Adrenal gland (tissue), 5 donors: ENCODE data around the gene ZNF180.
A peak's percentile ranks its signal among the peaks of the same experiment; 100 is the strongest.

Source experiments
- CTCF ChIP-seq, 6 experiments: fragments of 450-650 bp in 4 of 6; fragments of 200-600 bp in 2 of 6; sonication (generic) in 1 of 6; IDR thresholded peaks; 1 replicate in 5 of 6; 2 replicates in 1 of 6; pipeline versions ENCODE4 v1.5.1 to v1.8.0; 2016 to 2021; ENCODE audit warnings: antibody characterized with exemption in 6 of 6, mild to moderate bottlenecking in 2 of 6, moderate library complexity in 1 of 6
- POLR2A ChIP-seq, 2 donors: fragments of 450-650 bp; IDR thresholded peaks; one replicate each; pipeline ENCODE4 v1.6.1; 2017; ENCODE audit warnings: antibody characterized with exemption in 2 of 2, mild to moderate bottlenecking in 2 of 2, moderate library complexity in 1 of 2
- donor health status: DM: no; HTN: no; CAD: no.

DNA sequence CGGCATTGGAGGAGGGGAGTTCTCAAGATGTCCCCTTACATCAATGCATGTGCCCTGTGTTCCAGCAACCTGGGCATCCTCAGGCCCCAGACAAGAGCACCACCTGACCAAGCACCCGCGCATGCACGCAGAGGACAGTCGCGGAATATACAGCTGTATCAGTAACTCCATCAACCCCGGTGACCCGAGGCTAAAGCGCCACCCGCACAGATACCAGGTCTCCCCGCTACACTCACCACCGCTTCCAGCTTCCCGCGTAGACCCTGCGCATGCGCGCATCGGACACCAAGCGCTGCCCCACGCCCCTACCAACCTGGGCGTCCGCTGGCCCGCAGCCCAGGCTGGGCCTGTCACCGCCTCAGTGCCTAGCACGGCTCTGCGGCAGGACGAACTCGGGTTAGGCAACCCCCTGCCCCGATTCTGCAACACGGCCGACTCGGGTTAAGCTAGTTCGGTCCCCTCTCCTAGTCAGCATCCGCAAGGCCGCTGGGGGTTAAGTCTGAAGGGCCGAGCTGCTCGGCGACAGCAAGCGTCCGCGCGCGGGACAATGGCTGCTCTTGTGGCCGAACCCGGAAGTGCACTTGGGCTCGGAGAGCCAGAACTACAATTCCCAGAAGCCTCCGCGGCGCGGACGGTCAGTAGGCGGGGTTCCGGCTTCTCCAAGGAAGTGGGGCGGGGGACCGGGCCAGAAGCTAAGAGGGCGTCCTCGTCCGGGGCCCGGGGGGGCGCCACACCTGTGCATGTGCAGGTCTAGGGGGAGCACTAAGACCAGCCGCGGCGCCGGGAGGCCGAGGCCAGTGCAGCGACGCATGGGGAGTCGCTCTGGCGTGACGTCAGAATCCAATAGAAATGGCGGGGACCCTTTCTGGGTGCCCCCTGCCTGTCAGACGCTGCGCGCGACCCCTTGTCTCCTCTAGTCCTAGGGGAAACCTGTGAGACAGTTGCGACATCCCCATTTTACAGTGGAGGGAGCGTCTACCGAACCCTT lies at the start of gene ZNF180:
- TF ChIP-seq POLR2A (IDR thresholded peaks at IDR 0.05) (peak; percentile 39 to 69), CTCF (IDR thresholded peaks at IDR 0.05) (peak; percentile 57 to 84 (median 70))
